ENCODE measurements around the gene BTD.
A peak's percentile ranks its signal among the peaks of the same experiment; 100 is the strongest.

The BTD gene

DNA sequence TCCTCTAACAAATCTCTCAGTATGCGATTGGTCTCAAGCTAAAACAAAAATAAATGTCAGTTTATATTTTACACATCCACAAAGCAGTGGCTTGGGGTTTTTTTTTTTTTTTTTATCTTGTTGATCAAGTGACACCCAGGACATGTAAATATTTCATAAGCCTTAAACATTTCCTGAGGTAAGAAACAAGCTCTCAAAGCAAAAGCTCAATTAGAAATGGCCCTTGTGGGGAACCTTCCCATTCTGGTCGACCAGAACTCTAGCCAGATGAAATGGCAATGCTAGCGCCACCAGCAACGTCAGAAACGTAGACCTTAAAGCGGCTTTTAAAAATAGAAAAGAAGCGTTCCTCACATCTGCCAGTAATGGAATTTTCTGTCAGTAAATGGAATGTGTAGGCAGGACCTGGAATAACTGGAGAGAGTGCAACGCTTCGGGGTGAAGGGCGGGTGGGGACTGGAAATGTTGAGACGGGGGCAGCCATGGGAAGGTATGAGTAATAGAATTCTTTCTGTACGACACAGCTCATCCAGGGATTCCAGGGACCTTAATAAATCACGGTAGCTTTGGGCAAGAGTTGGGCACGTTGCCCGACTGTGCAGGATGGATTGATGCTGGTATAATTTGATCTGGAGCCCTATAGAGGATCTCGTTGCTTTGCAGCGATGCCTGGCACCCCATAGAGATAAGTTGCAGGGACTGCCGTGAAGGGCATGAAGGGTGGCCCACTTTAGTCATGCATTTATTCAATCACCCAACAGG is 44.4 kb downstream of the BTD start:
- Histone ChIP-seq H3K36me3 (replicated peaks) (no peaks in the 10 kb centered on the region), H3K27me3 (replicated peaks) (no peaks in the 10 kb centered on the region), H3K27ac (peak overlapping the region; percentile 100), H3K4me3 (ENCODE audit: low read depth, low read length) (no peak overlapping the region)
- TF ChIP-seq, protein P1, sequence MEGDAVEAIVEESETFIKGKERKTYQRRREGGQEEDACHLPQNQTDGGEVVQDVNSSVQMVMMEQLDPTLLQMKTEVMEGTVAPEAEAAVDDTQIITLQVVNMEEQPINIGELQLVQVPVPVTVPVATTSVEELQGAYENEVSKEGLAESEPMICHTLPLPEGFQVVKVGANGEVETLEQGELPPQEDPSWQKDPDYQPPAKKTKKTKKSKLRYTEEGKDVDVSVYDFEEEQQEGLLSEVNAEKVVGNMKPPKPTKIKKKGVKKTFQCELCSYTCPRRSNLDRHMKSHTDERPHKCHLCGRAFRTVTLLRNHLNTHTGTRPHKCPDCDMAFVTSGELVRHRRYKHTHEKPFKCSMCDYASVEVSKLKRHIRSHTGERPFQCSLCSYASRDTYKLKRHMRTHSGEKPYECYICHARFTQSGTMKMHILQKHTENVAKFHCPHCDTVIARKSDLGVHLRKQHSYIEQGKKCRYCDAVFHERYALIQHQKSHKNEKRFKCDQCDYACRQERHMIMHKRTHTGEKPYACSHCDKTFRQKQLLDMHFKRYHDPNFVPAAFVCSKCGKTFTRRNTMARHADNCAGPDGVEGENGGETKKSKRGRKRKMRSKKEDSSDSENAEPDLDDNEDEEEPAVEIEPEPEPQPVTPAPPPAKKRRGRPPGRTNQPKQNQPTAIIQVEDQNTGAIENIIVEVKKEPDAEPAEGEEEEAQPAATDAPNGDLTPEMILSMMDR (IDR thresholded peaks at IDR 0.05; ENCODE audit: low read depth, low read length, missing control alignments) = no peak
- DNase-seq = peak; percentile 88
- in situ Hi-C loops (cut with HindIII; ENCODE audit: low pct_ligation_motif_present, low sequenced_read_pairs) = loop anchor here (25.0 kb wide), 1 partner anchor 141 kb away; the partner anchor contains the start of gene ANKRD28

DNA sequence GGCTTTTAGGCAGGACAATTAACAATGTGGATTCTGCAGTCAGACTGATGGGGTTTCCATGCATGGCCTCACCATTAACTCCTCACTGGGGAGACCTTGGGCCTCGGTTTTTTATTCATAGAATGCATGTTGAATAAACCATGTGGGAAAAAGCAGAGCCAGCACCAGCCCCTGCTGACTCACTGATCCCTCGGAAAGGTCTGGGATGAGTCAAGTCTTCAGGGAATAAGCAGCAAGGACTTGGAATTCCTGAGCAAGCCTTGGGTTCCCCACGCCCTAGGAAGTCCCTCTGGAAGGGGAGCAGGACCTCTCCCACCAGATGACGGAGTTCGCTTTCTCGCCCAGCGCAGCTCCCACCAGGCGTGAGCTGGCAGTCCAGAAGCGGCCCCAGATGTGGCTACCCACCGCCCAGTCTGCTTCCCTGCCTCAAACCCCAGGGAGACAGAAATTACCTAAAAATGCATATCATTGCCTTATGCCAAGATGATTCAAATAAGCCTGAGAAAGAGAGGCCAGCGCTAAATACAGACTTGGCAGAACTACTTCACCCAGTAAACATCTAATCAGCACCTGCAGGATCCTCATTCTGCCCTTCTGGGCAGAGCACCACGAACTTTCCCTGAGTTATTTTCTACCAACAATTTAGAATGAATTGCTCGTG is 45.4 kb downstream of the BTD start:
- in situ Hi-C loops (cut with HindIII; ENCODE audit: low pct_ligation_motif_present, low sequenced_read_pairs) = loop anchor here (25.0 kb wide), 1 partner anchor 140 kb away; the partner anchor contains the start of gene ANKRD28
- Histone ChIP-seq H3K27me3 (replicated peaks) (no peaks in the 10 kb centered on the region), H3K4me3 (ENCODE audit: low read depth, low read length) (peak overlapping the region; percentile 24), H3K36me3 (replicated peaks) (no peaks in the 10 kb centered on the region), H3K27ac (peak overlapping the region; percentile 100)
- TF ChIP-seq, protein P1 (IDR thresholded peaks at IDR 0.05; ENCODE audit: low read depth, low read length, missing control alignments) = no peak
- peak; percentile 99 for DNase-seq

DNA sequence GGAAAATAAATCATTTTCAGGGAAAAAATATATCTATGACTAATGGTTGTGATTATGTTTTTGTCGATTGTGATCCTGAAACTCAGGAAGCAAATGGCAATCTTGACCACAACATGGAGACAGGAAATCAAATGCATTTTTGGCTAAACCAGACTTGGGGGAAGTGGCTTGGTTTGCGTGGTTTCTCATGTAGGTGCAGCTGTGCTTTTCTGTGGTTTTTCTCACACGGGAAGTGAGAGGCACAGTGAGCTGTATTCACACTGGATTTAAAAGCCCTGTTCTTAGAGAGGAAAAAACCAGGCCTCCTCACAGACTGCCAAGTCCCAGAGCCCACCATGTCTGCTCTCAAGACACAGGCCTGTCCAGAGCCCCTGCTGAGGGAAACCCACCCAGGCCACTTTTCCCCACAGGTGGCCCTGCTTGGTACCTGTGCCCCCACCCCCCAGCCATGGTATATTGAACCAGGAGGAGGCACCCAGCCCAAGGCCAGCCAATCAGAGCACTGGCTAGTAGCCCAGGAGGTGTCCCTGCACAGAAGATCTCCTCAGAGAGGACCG is 46.1 kb downstream of the BTD start:
- H3K36me3 ChIP-seq (replicated peaks) = no peaks in the 10 kb centered on the region
- DNase-seq = peak; percentile 97
- no peak overlapping the region for H3K4me3 ChIP-seq (ENCODE audit: low read depth, low read length)
- no peaks in the 10 kb centered on the region for H3K27me3 ChIP-seq (replicated peaks)
- TF ChIP-seq, protein P1 (IDR thresholded peaks at IDR 0.05; ENCODE audit: low read depth, low read length, missing control alignments) = no peak
- H3K27ac ChIP-seq = peak overlapping the region; percentile 100
- in situ Hi-C loops (cut with HindIII; ENCODE audit: low pct_ligation_motif_present, low sequenced_read_pairs) = loop anchor here (25.0 kb wide), 1 partner anchor 140 kb away; the partner anchor contains the start of gene ANKRD28

DNA sequence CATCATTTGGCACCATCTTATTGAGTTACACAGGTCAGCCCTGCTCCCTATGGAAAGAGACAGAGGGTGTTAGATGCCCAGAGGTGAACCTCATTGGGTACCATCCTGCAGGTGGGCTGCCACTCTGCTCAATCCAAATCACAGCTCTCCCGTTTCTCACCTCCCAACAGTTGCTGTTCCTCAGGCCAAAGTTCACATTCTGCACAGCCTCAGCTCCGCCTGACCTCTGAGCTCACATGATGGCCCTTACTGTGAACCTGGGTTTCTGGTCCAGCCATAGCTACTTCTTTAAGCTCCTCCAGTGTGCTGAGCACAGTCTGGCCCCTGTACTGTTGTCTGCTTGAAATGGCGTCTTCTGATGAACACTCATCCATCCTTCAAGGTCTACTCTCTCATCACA is 47.8 kb downstream of the BTD start:
- in situ Hi-C loops (cut with HindIII; ENCODE audit: low pct_ligation_motif_present, low sequenced_read_pairs) = loop anchor here (25.0 kb wide), 1 partner anchor 138 kb away; the partner anchor contains the start of gene ANKRD28
- H3K4me3 ChIP-seq (ENCODE audit: low read depth, low read length) = no peak overlapping the region
- no peak for DNase-seq
- no peaks in the 10 kb centered on the region for H3K36me3 ChIP-seq (replicated peaks)
- no peak overlapping the region for H3K27ac ChIP-seq
- TF ChIP-seq, protein P1 (IDR thresholded peaks at IDR 0.05; ENCODE audit: low read depth, low read length, missing control alignments) = no peak
- H3K27me3 ChIP-seq (replicated peaks) = no peaks in the 10 kb centered on the region

DNA sequence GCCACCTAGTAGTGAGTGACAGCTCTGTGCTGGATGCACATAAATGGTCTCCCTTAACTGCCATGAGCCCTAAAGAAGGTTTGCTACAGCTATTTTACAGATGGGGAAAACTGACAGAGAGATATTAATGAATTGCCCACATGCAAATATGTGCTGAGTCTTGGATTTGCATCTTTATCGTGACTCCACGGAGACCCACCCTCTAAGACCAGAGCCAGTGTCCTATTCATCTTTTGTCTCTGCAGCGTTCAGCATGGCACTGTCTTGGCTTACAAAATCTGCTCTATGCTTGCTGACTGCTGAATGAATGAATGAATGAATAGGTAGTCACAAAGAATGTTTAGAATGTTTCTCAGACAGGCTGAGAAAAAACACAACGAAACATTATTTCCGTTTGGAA is 48.3 kb downstream of the BTD start:
- Histone ChIP-seq H3K27me3 (replicated peaks) (no peaks in the 10 kb centered on the region), H3K36me3 (replicated peaks) (no peaks in the 10 kb centered on the region), H3K27ac (no peak overlapping the region), H3K4me3 (ENCODE audit: low read depth, low read length) (no peak overlapping the region)
- no peak for DNase-seq
- in situ Hi-C loops (cut with HindIII; ENCODE audit: low pct_ligation_motif_present, low sequenced_read_pairs) = loop anchor here (25.0 kb wide), 1 partner anchor 137 kb away; the partner anchor contains the start of gene ANKRD28
- TF ChIP-seq, protein P1 (IDR thresholded peaks at IDR 0.05; ENCODE audit: low read depth, low read length, missing control alignments) = no peak
